HG02588 (cell line): ENCODE data around the gene ZBTB7C.

Experiments used
- ATAC-seq: cut with Tn5 transposase; IDR thresholded peaks from one replicate; pipeline ENCODE4 v1.9.1; 2021; ENCODE audit warnings: mild to moderate bottlenecking, moderate library complexity; ENCODE audit not compliant: unreplicated experiment

Gene ZBTB7C

GRCh38 chr18:48127606-48128005 lies 281.6 kb downstream of the ZBTB7C start:
- no peak for ATAC-seq

- ATAC-seq: no peak
These were observed 282.9 kb downstream of the ZBTB7C start for GRCh38 chr18:48126240-48126639.

- ATAC-seq: no peak
These were observed 283.5 kb downstream of the ZBTB7C start for GRCh38 chr18:48125724-48126123.

GRCh38 chr18:48124857-48125626 lies 284.1 kb downstream of the ZBTB7C start:
- no peak for ATAC-seq

GRCh38 chr18:48123941-48124340 lies 285.2 kb downstream of the ZBTB7C start:
- no peak for ATAC-seq

GRCh38 chr18:48123324-48123723 lies 285.9 kb downstream of the ZBTB7C start:
- ATAC-seq: no peak

- ATAC-seq: no peak
These were observed 286.4 kb downstream of the ZBTB7C start for GRCh38 chr18:48122816-48123215.

- ATAC-seq: no peak
These were observed 286.8 kb downstream of the ZBTB7C start for GRCh38 chr18:48122376-48122775.

GRCh38 chr18:48121752-48122151 lies 287.4 kb downstream of the ZBTB7C start:
- ATAC-seq: no peak

- no peak for ATAC-seq
These were observed 290.0 kb downstream of the ZBTB7C start for GRCh38 chr18:48119204-48119603.

- no peak for ATAC-seq
These were observed 292.1 kb downstream of the ZBTB7C start for GRCh38 chr18:48116873-48117630.

- no peak for ATAC-seq
These were observed 293.2 kb downstream of the ZBTB7C start for GRCh38 chr18:48116017-48116416.

GRCh38 chr18:48113691-48114090 lies 295.5 kb downstream of the ZBTB7C start:
- no peak for ATAC-seq

- no peak for ATAC-seq
These were observed 297.6 kb downstream of the ZBTB7C start for GRCh38 chr18:48111587-48111986.

- ATAC-seq: no peak
These were observed 298.4 kb downstream of the ZBTB7C start for GRCh38 chr18:48110797-48111196.

GRCh38 chr18:48109961-48110493 lies 299.2 kb downstream of the ZBTB7C start:
- no peak for ATAC-seq

GRCh38 chr18:48108136-48108535 lies 301.0 kb downstream of the ZBTB7C start:
- no peak for ATAC-seq

- no peak for ATAC-seq
These were observed 302.0 kb downstream of the ZBTB7C start for GRCh38 chr18:48106976-48107781.

GRCh38 chr18:48106498-48106897 lies 302.7 kb downstream of the ZBTB7C start:
- ATAC-seq: no peak

GRCh38 chr18:48105317-48105716 lies 303.9 kb downstream of the ZBTB7C start:
- ATAC-seq: no peak

- no peak for ATAC-seq
These were observed 304.5 kb downstream of the ZBTB7C start for GRCh38 chr18:48104705-48105104.
